Skeletal muscle cell (primary cell): ENCODE data around the gene CARD9.

Experiments
- DNase-seq: peaks from one replicate; pipeline ENCODE4 v3.0.0-alpha.2; 2010; ENCODE audit warnings: low read depth
- H3K4me3 ChIP-seq: 2 replicates; pipeline ENCODE4 v1.5.1; 2011; ENCODE audit warnings: low read depth, mild to moderate bottlenecking, control low read depth, low read length, moderate library complexity

CARD9 gene

DNA sequence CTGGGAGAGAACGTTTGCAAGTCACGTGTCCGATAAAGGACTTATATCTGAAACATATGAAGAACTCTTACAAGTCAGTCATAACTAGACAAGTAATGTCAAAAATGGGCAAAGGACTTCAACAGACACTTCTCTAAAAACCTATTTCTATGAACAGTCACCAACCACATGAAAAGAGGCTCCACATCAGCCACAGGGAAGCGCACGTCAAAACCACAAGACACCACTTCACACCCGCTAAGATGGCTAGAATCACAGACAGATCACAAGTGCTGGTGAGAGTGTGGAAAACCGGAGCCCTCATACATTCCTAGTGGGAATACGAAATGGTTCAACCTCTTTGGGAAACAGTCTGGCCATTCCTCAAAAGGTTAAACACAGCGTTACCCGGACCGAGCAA lies 11.5 kb upstream of the CARD9 start:
- DNase-seq, result no peak

DNA sequence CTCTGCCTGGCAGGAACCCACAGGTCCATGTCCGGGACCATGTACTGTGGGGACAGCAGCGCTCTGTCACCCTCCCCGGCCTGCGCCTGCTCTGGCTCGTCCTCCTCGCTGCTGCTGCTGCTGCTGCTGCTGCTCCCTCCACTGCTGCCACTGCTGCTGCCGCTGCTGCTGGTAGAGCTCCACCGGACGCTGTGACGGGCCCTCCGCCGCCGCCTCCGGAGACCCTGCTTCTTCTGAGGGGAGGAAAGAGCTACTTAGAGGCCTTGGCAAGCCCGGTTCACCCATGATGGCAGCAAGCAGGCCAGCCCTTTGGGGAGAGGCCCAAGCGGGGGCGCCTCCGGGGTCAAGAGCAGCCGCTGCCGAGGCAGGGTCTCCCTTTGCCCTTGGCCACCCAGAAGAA lies 10.0 kb upstream of the CARD9 start:
- DNase-seq, result no peak
- H3K4me3 ChIP-seq, result no peak overlapping the region

More for the DNA sequence above, 11.5 kb upstream of the CARD9 start:
- no peak overlapping the region for H3K4me3 ChIP-seq

DNA sequence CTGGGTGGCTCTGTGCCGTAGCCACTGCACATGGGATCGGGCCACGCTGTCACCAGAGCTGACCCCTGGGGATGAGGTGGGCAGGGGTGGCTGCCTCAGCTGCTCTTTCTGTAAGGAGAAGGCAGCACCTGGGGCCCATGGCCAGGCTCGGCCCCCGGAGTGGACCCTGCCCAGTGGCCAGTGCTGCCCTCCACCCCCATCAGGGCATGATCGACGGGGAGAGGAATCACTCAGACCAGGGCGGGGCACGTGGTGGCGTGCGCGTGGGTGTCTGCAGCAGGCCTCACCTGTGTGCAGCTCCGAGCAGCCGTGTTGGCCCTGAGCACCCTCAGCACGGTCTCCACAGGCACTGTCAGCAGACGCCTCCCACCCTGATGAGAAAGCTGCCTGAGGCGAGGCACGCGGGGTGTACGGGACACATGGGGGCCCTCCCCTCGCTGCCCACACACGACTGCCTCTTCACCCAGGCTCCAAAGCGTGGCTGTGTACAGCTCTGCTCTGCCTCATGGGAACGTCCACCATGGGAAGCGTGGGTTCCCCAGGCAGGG lies 8.6 kb upstream of the CARD9 start:
- DNase-seq, result no peak
- H3K4me3 ChIP-seq, result no peak overlapping the region

DNA sequence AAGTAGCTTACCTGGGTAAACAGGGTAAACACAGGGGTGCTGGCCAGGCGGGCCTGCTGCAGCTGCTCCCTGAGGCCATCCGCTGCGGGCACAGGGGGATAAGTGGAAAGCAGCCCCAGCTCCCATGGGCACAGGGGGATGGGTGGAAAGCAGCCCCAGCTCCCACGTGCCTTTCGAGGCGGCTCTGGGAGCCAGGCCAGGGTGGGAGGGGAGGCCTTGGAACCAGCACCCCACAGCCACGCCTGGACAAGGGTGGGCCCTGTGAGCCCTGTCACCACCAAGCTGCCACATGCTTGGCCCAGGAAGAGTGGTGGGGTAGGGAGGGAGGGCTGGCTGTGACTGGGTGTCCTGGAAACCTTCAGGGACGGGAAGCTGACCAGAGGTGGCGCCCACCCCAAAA lies 7.8 kb upstream of the CARD9 start:
- no peak for DNase-seq
- no peak overlapping the region for H3K4me3 ChIP-seq

DNA sequence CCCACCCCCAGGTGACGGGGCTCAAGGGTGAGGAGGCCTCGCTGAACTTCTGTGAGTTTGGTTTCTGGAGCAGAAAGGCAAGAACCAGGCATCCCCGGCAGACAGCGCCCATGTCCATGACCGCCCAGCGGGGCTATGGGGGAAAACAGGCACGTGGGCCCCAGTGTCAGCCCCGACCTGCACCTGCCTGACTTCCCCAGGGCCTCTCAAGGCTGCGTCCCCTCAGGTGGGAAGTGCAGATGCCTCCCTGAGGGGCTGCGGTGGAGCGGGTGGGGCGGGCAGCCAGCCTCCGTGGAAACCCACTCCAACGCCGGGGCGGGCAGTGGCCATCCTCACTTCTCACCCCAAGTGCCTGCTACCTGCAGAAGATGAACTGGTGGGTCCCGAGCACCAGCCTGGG lies 6.9 kb upstream of the CARD9 start:
- DNase-seq, result no peak
- H3K4me3 ChIP-seq, result no peak overlapping the region

DNA sequence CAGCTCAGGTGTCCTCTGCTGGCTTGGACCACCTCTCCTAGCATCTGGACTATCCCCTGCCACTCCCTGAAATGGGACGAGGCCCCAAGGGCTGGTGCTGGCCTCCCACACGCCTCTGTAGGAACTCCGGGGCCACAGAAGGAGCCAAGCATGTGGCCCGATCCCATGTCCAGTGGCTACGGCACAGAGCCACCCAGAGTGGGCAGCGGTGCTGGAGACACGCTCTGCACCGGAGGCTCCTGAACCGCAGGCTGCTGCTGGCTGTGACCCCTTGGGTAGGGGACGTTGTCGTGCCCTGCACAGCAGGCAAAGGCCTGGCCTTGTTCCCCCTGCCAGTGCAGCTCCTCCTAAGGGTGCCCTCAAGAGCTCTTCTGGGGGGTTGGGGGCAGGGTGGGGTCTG lies 6.4 kb upstream of the CARD9 start:
- no peak for DNase-seq
- H3K4me3 ChIP-seq, result no peak overlapping the region

DNA sequence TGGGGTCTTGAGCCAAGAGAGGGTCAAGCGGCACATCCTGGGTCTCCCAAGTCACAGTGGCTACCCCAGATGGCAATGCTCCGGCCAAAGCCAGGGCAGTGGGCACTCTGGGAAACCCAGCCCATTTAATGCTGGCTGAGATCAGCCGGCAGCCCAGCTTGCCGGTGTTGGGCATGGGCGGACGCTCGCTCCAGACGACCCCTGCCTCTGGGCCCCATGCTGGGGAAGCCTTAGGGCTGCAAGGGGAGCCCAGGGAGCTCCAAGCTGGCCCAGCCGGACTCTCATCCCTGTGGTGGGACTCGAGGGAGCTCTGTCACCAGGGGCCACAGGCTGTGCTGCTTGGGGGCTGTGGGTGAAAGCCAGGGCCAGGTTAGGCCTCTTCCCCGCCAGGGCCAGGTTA lies 5.9 kb upstream of the CARD9 start:
- no peak for DNase-seq
- H3K4me3 ChIP-seq, result no peak overlapping the region

DNA sequence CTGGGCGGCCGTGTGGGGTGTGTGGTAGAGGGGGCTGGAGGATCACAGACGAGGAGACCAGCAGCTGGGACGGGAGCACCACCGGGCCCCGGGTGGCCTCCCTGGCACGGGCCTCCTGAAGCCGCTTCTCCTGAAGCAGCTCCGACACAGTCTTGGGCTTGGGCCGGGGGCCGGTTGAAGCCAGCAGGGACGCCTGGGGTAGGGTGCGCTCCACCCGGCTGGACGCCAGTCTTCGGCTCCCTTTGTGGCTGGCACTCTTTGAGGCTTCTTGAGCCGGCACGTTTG lies 5.5 kb upstream of the CARD9 start:
- DNase-seq, result no peak
- H3K4me3 ChIP-seq, result no peak overlapping the region

DNA sequence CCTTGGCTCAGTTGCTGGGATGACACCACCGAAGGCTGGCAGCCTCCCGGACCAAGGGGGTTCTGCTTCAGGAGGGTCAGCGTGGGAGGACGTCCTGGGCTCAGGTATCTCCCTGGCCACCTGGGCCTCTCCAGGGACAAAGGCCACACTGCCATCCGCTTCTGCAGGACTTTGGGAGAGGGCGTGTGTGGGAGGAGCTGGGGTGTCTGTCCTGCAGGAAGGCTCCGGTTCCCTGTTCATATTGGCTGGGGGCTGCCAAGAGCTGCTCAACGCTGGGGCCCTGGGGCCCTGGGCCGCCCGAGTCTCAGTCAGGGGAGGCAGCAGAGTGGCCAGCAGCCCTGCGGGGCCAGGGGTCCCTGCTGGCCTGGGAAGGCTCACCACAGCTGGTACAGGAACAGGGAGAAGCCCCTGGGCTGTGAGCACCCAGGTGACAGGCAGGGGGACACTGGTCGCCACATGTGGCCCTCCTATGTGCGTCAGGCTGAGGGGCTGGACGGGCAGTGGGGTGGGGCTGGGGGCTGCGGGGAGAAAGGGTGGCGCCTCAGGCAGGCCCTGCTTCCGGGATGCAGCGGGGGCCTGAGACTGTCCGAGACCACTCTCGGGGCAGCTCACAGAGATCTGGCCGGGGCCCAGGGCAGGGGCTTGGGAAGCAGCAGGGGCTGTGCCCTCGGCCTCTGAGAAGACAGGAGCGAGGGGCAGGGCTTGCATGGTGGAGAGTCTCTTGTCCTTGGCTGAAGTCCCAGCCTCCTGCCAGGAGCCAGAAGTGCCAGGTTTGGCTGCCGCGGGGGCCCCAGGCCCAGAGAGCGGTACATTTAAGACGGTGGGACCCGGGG lies 4.9 kb upstream of the CARD9 start:
- no peak overlapping the region for H3K4me3 ChIP-seq
- no peak for DNase-seq

DNA sequence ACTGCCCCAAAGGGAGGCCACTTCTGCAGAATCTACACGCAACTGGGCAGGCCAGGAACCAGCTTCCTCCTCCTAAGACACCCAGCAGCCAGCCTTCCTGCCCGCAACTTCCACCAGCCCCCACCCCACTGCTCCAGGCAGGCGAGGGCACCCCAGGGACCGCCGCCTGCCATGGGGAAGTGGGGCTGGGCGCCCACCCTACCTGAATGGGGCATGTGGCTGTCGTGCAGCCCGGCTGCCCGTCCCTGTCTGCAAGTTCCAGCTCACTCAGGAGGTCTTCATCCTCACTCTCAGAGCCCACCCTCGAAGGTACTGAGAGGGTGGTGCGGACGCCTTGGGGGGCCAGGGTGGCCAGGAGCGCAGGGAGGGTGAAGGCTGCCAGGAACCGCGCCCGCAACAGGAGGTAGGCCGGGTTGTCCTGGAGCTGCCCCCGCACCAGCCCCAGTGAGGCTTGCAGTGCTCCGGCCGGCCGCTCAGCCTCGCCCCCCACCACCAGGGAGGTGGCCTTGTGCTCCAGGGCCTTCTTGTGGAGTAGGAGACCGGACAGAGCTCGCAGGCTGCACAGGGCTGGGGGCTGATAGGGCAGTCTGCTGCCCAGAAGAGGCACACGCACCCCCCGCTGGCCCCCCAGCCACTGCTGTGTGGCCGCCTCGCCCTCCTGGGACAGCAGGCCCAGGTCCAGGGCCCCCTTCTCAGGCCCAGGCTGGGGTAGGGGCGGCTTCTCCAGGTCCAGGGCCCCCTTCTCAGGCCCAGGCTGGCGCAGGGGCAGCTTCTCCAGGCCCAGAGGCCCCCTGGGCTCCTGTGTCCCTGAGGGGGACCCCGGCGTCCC lies 4.1 kb upstream of the CARD9 start:
- no peak for DNase-seq
- no peak overlapping the region for H3K4me3 ChIP-seq

DNA sequence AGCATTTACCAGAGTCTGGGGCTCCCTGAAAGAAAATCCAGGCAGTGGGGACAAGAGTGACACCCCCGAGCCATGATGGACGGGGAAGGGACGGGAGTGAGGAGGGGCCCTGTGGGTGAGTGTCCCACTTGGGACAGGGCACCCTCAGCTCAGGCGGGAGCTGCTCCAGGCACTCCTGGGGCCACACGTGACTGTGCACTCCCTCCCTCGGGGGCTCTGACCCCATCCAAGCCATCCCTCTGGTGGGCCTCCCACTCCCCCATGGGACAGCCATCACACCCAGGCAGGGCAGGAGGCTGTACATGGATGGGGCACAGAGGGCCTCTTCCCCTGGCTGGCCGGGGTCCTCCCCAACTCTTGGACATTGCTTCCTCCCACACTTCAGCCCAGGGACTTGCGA lies 3.0 kb upstream of the CARD9 start:
- H3K4me3 ChIP-seq, result no peak overlapping the region
- no peak for DNase-seq

DNA sequence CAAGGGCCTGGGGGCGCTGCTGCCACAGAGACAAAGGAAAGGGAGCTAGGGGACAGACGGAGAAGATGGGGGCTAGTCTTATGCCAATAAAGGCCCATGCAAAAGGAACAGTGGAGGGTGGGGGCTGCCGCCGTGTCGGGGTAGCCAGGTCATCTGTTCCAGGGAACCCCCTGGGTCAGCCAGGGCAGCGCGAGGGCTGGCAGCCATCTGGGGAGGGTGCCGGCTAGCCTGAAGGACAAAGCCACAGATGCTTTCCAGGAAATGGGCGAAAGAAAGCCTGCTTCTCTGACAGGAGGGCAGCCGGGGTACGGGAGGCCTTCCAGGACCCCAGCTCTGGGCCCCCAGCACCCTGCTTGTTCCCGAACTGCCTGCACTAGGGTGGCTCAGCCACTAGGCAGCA lies 1.6 kb upstream of the CARD9 start:
- no peak overlapping the region for H3K4me3 ChIP-seq
- DNase-seq, result no peak

DNA sequence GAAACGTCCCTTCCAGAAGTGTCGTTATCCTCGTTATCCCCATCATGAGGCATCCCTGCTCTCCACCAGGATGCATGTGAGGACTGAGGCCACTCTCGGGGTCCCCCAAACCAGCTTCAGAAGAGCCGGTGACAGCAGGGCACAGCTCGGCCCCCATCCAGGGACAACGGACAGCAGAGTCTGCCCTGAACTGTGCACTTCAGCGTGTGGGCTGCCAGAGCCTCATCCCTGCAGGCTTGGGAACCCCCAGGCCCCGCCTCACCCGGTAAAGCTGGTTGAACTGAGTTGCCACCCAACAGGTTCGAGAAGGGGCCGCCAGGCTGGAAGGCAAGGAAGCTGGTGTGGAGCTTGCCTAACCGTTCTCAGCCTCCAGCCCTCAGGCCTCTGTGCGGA lies 710 bp upstream of the CARD9 start:
- no peak overlapping the region for H3K4me3 ChIP-seq
- DNase-seq, result no peak

DNA sequence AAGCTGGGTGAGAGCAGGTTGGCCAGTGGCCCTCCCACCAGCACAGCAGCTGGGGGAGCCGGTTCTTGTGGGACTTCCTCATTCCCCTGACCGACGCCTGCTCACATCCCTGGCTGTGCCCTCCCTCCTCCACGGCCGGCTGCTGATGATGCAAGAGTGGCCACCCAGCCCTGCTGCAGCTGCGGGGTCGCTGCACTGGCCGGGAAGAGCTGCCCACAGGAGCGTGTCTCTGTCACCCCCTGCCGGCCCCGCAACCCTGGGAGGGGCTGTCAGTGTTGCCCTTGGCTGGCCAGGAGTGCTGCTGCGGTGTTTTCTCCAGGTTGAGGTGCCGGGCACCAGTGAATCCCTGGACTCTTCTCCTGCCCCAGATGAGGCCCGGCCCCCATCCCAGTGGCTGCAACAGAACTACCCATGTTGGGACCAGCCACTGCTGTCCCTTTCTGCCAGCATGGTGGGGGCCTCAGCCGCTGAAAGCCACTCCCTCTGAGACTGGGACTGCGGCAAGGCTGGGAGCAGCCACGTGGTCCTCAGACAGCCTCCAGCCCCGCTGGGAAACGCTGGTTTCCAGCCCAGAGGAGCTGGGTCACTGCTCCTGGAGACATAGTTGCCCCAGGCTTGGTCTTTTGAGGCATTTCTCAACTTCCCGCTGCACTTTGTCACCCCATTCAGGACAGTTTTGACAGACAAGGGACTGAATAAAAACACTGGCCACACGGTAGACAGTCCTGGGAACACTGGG lies 739 bp downstream of the CARD9 start:
- H3K4me3 ChIP-seq, result no peak overlapping the region
- peak; percentile 47 for DNase-seq

DNA sequence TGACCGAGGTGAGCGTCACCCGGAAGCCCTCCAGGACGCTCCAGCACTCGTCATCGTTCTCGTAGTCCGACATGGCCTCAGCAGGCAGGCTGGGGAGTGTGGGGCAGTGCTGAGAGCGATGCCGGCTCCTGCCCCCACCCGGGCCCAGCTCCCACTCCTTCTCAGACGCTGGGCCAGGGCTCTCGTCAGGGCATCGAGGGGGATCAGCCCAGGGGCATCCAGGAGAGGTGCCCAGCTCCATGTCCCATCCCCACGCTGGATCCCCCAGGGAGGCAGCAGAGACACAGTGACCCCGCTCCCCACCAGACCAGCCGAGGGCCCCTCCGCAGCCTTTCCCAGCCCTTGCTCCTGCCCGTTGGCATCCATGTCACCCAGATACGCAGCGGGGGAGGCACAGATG lies 1.5 kb downstream of the CARD9 start:
- DNase-seq, result no peak
- no peak overlapping the region for H3K4me3 ChIP-seq

DNA sequence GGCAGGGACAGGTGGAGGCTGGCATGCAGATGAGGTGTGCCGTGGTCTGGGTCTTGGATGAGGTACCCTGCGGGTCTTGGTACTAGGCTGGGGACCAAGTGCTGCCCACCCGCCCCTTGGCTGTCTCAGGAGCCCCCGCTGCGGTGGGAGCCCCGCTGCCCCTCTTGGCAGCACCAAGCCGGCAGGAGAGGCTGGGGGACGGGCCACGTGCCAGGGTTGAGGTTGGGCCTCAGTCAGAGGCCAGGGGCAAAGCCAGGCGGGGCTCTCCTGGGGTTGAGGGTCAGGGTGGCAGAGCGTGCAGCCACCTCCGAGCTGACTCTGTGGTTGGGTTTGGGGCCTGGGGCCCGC lies 2.0 kb downstream of the CARD9 start:
- H3K4me3 ChIP-seq, result no peak overlapping the region
- no peak for DNase-seq

DNA sequence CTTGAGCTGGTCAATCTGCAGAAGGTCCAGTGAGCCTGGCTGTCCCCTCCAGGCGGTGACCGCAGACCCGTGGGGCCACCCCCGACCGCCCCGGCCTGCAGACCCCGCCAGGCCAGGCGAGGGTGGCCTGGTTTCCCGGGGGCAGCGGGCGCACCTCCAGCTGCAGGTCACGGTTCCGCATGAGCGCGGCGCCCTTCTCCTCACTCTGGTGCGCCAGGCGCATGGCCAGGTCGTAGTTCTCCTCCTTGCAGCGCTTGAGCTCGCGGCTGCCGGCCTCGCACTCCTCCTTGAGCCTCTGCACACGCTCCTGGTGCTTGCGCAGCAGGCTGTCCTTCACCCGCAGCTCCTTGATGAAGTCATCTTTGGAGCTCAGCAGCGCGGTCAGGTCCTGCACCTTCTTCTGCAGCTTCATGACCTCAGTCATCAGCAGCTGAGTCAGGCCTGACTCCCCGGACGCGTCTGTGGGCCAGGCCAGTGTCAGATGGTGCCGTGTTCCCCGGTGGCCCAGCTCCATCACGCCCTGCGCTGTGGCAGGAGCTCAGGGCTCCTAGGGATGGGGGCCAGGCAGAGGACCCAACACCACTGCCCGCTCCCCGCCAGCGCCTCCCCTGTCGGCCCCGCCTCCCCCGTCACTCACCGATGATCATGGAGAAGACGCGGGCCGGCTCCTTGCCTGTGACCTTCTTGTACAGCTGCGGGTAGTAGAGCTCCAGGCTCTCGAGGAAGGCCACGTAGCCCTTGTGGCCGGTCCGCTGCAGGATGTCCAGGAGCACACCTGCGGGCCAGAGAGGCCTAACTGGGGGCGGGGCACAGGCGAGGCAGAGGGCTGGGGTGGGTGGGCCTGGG lies 2.6 kb downstream of the CARD9 start:
- DNase-seq, result no peak
- H3K4me3 ChIP-seq, result no peak overlapping the region

DNA sequence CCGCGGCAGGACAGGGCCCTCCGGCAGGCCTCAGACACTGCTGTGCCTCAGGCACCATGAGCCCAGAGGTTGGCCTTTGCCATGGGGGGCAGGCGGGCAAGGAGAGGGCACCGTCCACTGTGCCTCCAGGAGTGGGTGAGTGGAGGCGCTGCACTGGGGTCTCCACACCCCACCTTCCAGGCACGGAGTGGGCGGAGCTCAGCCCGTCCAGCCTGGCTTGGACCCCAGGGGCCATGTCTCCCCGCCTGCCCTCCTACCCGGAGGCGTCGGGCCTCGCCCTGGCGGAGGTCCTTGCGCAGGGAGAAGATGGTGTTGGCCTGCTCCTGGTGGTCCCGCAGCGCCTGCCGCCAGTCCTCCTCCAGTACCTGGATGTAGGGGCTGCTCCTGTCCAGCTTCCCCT lies 3.4 kb downstream of the CARD9 start:
- no peak overlapping the region for H3K4me3 ChIP-seq
- no peak for DNase-seq

DNA sequence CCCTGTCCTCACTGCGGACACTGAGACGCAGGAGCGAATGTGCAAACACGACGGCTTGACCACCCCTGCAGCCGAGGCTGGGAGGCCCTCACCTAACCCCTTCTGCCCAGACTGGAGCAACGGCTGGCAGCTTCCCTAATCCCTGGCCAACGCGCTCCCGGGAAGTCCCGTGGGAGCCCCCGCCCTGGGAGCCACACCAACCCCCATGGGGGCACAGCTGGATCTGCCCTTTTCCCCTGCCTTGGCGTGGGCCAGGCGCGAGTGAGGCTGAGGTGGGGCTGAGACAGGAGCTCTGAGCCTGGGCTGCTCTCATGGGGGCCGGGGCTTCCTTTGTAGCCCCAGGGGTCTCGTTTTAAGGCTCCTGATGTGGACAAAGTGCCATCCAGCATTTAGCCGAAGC lies 5.3 kb downstream of the CARD9 start:
- H3K4me3 ChIP-seq, result no peak overlapping the region

More for the DNA sequence above, 5.3 kb downstream of the CARD9 start:
- no peak for DNase-seq
